Stimulated activated CD4-positive, alpha-beta T cell treated with anti-CD3 and anti-CD28 coated beads, Interleukin-1b, Interleukin-23, amount 100 ng/mL, for 1 hour (primary cell): Measurements from ENCODE around the gene CST4.
"Not testable (repeated sequence)": the region's sequence is repeated elsewhere in the genome, so short reads cannot be mapped to it uniquely, and the experiment has no call there.

ENCODE experiments used
- DNase-seq, 2 donors: peaks; one replicate each; pipeline ENCODE4 v3.0.0-alpha.2; 2020; ENCODE audit warnings: low read depth in 2 of 2

The CST4 gene

GRCh38 chr20:23659989-23660837 lies 28.6 kb downstream of the CST4 start:
- no peak for DNase-seq

- not testable (repeated sequence) for DNase-seq
These were observed 29.2 kb downstream of the CST4 start for GRCh38 chr20:23659610-23659988.

- no peak for DNase-seq
These were observed 29.7 kb downstream of the CST4 start for GRCh38 chr20:23658989-23659609.

- DNase-seq: no peak
These were observed 30.5 kb downstream of the CST4 start for GRCh38 chr20:23658336-23658735.

GRCh38 chr20:23657202-23657601 lies 31.6 kb downstream of the CST4 start:
- DNase-seq: no peak

- no peak for DNase-seq
These were observed 32.5 kb downstream of the CST4 start for GRCh38 chr20:23656372-23656771.

- DNase-seq: no peak
These were observed 33.2 kb downstream of the CST4 start for GRCh38 chr20:23655491-23656211.

- DNase-seq: no peak
These were observed 34.1 kb downstream of the CST4 start for GRCh38 chr20:23654717-23655116.

- no peak for DNase-seq
These were observed 34.8 kb downstream of the CST4 start for GRCh38 chr20:23654000-23654399.

GRCh38 chr20:23653400-23653938 lies 35.4 kb downstream of the CST4 start:
- DNase-seq: no peak

- DNase-seq: no peak
These were observed 35.9 kb downstream of the CST4 start for GRCh38 chr20:23652926-23653325.

- no peak for DNase-seq
These were observed 36.5 kb downstream of the CST4 start for GRCh38 chr20:23652371-23652770.

GRCh38 chr20:23651117-23651516 lies 37.7 kb downstream of the CST4 start:
- no peak for DNase-seq

- no peak for DNase-seq
These were observed 38.9 kb downstream of the CST4 start for GRCh38 chr20:23649830-23650417.

- no peak for DNase-seq
These were observed 39.6 kb downstream of the CST4 start for GRCh38 chr20:23649242-23649641.

- DNase-seq: no peak
These were observed 41.5 kb downstream of the CST4 start for GRCh38 chr20:23647346-23647745.

GRCh38 chr20:23646106-23646873 lies 42.5 kb downstream of the CST4 start:
- no peak for DNase-seq

GRCh38 chr20:23645575-23645974 lies 43.3 kb downstream of the CST4 start:
- no peak for DNase-seq

GRCh38 chr20:23644164-23644563 lies 44.7 kb downstream of the CST4 start:
- DNase-seq: no peak

- DNase-seq: no peak
These were observed 45.2 kb downstream of the CST4 start for GRCh38 chr20:23643659-23644058.
